Osteocyte (in vitro differentiated cells): ENCODE results near the gene PRKN. TPM values are rescaled to one million over a fixed set of nuclear protein-coding genes. Genes with fewer than 3 reads are reported as not detected.

Experiments
- DNase-seq: peaks from one replicate; pipeline ENCODE4 v3.0.0; 2021; ENCODE audit warnings: mixed read lengths; ENCODE audit not compliant: unreplicated experiment; ENCODE audit errors: extremely low spot score
- H3K27ac Mint-ChIP-seq: one replicate; pipeline ENCODE4 v1.8.0; 2021; ENCODE audit warnings: mild to moderate bottlenecking, mixed read lengths; ENCODE audit not compliant: unreplicated experiment
- H3K27me3 Mint-ChIP-seq: one replicate; pipeline ENCODE4 v1.8.0; 2021; ENCODE audit warnings: mixed read lengths; ENCODE audit not compliant: unreplicated experiment
- H3K36me3 Mint-ChIP-seq: one replicate; pipeline ENCODE4 v1.8.0; 2021; ENCODE audit warnings: mixed read lengths; ENCODE audit not compliant: unreplicated experiment
- H3K4me1 Mint-ChIP-seq: one replicate; pipeline ENCODE4 v1.8.0; 2021; ENCODE audit warnings: mixed read lengths; ENCODE audit not compliant: unreplicated experiment
- H3K4me3 Mint-ChIP-seq: one replicate; pipeline ENCODE4 v1.8.0; 2021; ENCODE audit warnings: mild to moderate bottlenecking, moderate library complexity, mixed read lengths; ENCODE audit not compliant: unreplicated experiment
- H3K9me3 Mint-ChIP-seq: one replicate; pipeline ENCODE4 v1.8.0; 2021; ENCODE audit warnings: mixed read lengths; ENCODE audit not compliant: unreplicated experiment
- total RNA-seq: library from RNA; stranded (reverse); gene quantifications from 2 replicates; pipeline ENCODE4 v1.2.1, GENCODE V29; 2021
- TF ChIP-seq, protein P1 (sequence below): fragments of 200-600 bp; sonication (generic); IDR thresholded peaks from 2 replicates; pipeline ENCODE4 v1.5.0; 2021; ENCODE audit warnings: antibody characterized with exemption, mild to moderate bottlenecking, moderate library complexity

PRKN gene
- total RNA-seq, 1 donor from 2014 or later: 13.4 TPM

- H3K9me3 Mint-ChIP-seq: no peaks in the 10 kb centered on the region
- no peak overlapping the region for H3K4me3 Mint-ChIP-seq
- no peak overlapping the region for H3K27ac Mint-ChIP-seq
- TF ChIP-seq, protein P1, sequence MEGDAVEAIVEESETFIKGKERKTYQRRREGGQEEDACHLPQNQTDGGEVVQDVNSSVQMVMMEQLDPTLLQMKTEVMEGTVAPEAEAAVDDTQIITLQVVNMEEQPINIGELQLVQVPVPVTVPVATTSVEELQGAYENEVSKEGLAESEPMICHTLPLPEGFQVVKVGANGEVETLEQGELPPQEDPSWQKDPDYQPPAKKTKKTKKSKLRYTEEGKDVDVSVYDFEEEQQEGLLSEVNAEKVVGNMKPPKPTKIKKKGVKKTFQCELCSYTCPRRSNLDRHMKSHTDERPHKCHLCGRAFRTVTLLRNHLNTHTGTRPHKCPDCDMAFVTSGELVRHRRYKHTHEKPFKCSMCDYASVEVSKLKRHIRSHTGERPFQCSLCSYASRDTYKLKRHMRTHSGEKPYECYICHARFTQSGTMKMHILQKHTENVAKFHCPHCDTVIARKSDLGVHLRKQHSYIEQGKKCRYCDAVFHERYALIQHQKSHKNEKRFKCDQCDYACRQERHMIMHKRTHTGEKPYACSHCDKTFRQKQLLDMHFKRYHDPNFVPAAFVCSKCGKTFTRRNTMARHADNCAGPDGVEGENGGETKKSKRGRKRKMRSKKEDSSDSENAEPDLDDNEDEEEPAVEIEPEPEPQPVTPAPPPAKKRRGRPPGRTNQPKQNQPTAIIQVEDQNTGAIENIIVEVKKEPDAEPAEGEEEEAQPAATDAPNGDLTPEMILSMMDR: no peak
- DNase-seq: no peak
- H3K27me3 Mint-ChIP-seq: no peaks in the 10 kb centered on the region
- no peaks in the 10 kb centered on the region for H3K4me1 Mint-ChIP-seq
- no peaks in the 10 kb centered on the region for H3K36me3 Mint-ChIP-seq
These were observed 124.1 kb downstream of the PRKN start for GRCh38 chr6:162603231-162604015.

DNA sequence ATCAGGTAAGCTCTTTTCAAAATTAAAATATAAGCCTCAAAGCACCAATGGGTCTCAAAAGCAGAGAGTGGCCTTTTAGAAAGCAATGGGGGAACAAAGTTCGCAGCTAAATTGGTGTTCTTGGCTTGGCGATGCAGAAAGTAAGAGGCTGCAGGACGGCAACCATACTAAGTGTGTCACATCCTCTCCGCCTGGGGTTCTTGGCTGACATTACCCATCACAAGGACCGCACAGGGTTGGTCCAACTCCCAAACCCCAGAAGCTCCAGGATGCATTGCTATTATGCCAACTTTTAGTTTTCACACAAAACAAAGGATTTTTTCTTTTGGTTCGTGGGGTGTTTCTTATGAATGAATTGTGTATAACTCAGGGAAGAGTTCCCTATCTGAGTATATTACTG, 124.8 kb downstream of the PRKN start:
- no peaks in the 10 kb centered on the region for H3K36me3 Mint-ChIP-seq
- no peaks in the 10 kb centered on the region for H3K9me3 Mint-ChIP-seq
- no peaks in the 10 kb centered on the region for H3K27me3 Mint-ChIP-seq

DNA sequence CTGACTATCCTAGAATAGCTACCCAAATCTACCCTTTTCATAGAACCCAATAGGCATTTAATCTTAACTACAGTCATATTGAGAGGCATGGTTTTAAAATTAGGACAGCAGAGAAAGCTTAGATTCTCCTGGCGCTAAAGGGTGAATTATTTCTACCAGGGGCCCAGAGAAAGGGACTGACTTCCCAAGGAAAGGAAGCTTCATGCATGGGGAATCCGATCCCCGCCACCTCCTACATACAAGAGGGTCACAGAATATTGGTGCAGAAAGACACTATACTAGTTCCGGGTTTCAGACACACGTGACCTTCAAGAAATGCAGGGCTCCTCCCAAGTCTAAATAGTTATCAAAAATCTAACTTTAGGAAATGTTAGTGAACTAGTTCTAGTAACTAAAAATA, 130.9 kb downstream of the PRKN start:
- H3K4me1 Mint-ChIP-seq: no peaks in the 10 kb centered on the region
- H3K4me3 Mint-ChIP-seq: no peak overlapping the region
- H3K9me3 Mint-ChIP-seq: no peaks in the 10 kb centered on the region
- no peak overlapping the region for H3K27ac Mint-ChIP-seq
- H3K27me3 Mint-ChIP-seq: no peaks in the 10 kb centered on the region
- peaks cover 2% of the 10 kb centered on the region for H3K36me3 Mint-ChIP-seq
- TF ChIP-seq, protein P1: no peak
- no peak for DNase-seq

More for the DNA sequence above, 124.8 kb downstream of the PRKN start:
- Mint-ChIP-seq H3K27ac (no peak overlapping the region), H3K4me1 (no peaks in the 10 kb centered on the region), H3K4me3 (no peak overlapping the region)
- TF ChIP-seq, protein P1: no peak
- no peak for DNase-seq

- peaks cover 2% of the 10 kb centered on the region for H3K36me3 Mint-ChIP-seq
- DNase-seq: no peak
- peaks cover 12% of the 10 kb centered on the region for H3K4me1 Mint-ChIP-seq
- no peak overlapping the region for H3K4me3 Mint-ChIP-seq
- no peaks in the 10 kb centered on the region for H3K27me3 Mint-ChIP-seq
- no peaks in the 10 kb centered on the region for H3K9me3 Mint-ChIP-seq
- TF ChIP-seq, protein P1: no peak
- H3K27ac Mint-ChIP-seq: no peak overlapping the region
These were observed 136.0 kb downstream of the PRKN start for GRCh38 chr6:162591517-162591916.

DNA sequence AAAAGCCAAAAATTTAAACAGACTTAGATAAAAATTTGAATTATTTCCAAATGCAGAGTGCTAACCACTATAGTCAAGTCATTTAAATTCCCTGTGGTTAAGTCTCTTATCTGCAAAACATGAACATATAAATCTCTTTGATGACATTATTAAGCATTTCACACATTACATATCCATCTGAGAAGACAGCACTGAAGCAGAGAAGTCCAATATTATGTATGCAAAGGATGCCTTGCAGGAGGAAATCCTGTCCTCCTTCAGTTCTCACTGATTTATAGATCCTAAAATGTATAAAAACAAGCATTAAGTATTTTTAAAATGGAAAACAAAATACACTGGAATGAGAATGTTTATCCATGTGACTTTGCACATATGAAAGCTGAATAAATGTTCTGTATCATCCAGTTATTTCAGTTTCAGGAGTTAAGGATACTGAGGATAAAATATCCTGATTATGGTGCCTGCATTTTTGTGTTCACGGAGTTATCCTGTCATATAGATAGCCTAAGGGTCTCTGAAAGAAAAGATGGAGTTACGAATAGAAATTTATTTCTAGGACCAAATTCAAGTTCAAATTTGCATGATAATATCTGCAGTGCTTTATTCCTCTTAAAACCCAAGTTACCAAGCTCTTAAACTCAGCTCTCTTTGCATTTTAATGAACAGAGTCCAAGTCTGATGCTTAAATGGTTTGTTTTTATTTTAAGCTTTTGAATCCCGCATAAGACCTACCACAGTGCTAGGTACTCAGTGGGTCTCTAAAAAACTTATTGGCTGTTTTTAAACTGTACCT, 145.4 kb downstream of the PRKN start:
- no peaks in the 10 kb centered on the region for H3K27me3 Mint-ChIP-seq
- H3K4me1 Mint-ChIP-seq: peaks cover 26% of the 10 kb centered on the region
- no peak overlapping the region for H3K27ac Mint-ChIP-seq
- DNase-seq: no peak
- H3K9me3 Mint-ChIP-seq: no peaks in the 10 kb centered on the region
- no peaks in the 10 kb centered on the region for H3K36me3 Mint-ChIP-seq
- TF ChIP-seq, protein P1: no peak
- no peak overlapping the region for H3K4me3 Mint-ChIP-seq
